GM10266 (cell line): Measurements from ENCODE around the gene NUP62.

ENCODE experiments used
- DNase-seq: peaks from one replicate; pipeline ENCODE4 v3.0.0; 2012; ENCODE audit errors: extremely low spot score
- TF ChIP-seq, protein P1 (sequence below): IDR thresholded peaks from 2 replicates; pipeline ENCODE4 v1.5.1; 2012; ENCODE audit warnings: mild to moderate bottlenecking, low read depth; ENCODE audit not compliant: control insufficient read depth, insufficient read depth; ENCODE audit errors: missing control alignments

The NUP62 gene

DNA sequence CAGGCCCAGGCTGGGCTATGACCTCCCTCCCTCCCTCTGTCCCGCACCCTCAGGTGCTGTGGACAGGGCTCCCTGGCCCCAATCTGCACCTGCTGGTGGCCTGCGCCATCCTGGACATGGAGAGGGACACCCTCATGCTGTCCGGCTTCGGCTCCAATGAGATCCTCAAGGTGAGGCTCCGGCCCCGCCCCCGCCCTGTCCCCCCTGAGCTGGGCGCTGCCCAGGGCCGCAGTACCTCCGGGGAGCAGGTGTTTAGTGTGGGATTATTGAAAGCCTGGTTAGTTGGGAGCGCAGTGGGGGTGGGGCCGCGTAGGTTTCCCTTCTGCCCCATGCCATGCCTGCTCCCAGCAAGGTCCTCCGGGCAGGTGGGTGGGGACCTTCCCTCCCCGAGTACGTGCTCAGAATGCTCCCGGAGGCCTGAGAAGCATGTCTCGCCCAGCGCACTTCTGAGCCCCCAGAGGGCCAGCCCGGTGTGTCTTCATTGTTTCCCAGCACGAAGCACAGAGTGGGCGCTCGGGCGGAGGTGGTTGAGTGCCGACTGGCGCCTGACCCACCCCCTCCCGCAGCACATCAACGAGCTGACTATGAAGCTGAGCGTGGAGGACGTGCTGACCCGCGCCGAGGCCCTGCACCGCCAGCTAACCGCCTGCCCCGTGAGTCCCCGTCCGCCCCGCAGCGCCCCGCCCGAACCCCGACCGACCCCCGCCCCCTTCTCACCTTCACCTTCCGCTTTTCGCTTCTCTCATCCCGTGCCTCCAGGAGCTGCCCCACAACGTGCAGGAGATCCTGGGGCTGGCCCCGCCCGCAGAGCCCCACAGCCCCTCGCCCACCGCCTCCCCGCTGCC lies 41.4 kb downstream of the NUP62 start:
- TF ChIP-seq, protein P1, sequence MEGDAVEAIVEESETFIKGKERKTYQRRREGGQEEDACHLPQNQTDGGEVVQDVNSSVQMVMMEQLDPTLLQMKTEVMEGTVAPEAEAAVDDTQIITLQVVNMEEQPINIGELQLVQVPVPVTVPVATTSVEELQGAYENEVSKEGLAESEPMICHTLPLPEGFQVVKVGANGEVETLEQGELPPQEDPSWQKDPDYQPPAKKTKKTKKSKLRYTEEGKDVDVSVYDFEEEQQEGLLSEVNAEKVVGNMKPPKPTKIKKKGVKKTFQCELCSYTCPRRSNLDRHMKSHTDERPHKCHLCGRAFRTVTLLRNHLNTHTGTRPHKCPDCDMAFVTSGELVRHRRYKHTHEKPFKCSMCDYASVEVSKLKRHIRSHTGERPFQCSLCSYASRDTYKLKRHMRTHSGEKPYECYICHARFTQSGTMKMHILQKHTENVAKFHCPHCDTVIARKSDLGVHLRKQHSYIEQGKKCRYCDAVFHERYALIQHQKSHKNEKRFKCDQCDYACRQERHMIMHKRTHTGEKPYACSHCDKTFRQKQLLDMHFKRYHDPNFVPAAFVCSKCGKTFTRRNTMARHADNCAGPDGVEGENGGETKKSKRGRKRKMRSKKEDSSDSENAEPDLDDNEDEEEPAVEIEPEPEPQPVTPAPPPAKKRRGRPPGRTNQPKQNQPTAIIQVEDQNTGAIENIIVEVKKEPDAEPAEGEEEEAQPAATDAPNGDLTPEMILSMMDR: no peak
- DNase-seq: no peak

DNA sequence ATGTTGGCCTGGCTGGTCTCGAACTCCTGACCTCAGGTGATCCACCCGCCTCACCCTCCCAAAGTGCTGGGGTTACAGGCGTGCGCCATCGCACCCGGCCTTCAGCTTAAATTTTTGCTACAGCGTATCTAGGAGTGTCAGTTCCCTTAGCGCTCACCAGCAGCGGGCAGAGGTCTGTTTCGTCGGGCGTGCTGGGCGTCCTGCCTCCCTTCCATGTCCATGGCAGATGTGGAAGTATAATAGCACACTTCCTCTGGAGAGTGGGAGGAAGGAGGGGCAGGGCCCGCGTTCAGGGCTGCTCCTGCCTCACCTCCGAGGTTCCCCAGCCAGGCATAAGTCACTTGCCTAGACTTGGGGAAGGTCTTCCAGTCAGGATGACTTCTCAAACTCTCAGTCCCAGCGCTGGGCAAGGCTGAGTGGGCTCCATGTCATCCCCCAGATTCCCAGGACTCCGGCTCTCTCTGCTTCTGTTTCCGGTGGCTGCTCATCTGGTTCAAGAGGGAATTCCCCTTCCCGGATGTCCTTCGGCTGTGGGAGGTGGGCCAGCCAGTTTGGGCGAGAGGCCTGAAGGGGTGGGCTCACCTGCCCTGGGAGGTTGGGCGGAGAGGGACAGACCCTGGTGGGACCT lies 42.2 kb downstream of the NUP62 start:
- DNase-seq: no peak
- TF ChIP-seq, protein P1: no peak

GRCh38 chr19:49884760-49885159 lies 44.5 kb downstream of the NUP62 start:
- TF ChIP-seq, protein P1: no peak
- DNase-seq: no peak

- TF ChIP-seq, protein P1: no peak
- no peak for DNase-seq
These were observed 45.2 kb downstream of the NUP62 start for GRCh38 chr19:49884109-49884508.

- TF ChIP-seq, protein P1: no peak
- no peak for DNase-seq
These were observed 46.2 kb downstream of the NUP62 start for GRCh38 chr19:49883094-49883493.

DNA sequence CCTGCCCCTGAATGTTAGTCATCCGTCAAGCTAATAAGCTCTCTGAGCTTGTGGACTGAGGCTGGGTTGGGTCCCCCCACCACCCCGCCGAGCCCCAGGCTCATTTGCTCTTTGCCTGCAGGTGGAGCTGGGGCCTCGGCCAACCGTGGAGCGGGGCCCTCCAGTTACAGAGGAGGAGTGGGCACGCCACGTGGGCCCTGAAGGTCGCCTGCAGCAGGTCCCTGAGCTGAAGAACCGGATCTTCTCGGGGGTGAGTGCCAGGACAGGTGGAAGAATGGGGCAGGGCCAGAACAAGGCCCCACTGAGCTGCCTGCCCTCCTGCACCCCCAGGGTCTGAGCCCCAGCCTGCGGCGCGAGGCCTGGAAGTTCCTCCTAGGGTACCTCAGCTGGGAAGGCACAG lies 46.7 kb downstream of the NUP62 start:
- TF ChIP-seq, protein P1: no peak
- DNase-seq: no peak
